OCI-LY3 (cell line): Measurements from ENCODE around the gene CPNE8.

Source experiments
- H2AFZ ChIP-seq: fragments of 200-600, 300-600 bp; shearing (Covaris generic); 2 replicates; pipeline ENCODE4 v1.6.0; 2014; ENCODE audit warnings: antibody characterized with exemption, low read depth, low read length
- H3K27ac ChIP-seq: fragments of 200-600, 300-600 bp; sonication (generic); 2 replicates; pipeline ENCODE4 v1.5.1; 2014; ENCODE audit warnings: mild to moderate bottlenecking, low read length, moderate library complexity, mixed read lengths
- H3K27me3 ChIP-seq: fragments of 200-600, 300-600 bp; sonication (generic); 2 replicates; pipeline ENCODE4 v1.6.1; 2014; ENCODE audit warnings: low read depth, low read length, mixed read lengths
- H3K36me3 ChIP-seq: fragments of 200-600, 300-600 bp; sonication (generic); replicated peaks from 2 replicates; pipeline ENCODE3; 2014; ENCODE audit warnings: low read depth, low read length, mixed read lengths
- H3K4me1 ChIP-seq: fragments of 300-600, 200-600 bp; sonication (generic); 2 replicates; pipeline ENCODE4 v1.6.1; 2014; ENCODE audit warnings: low read length, mixed read lengths
- H3K4me2 ChIP-seq: fragments of 200-600, 300-600 bp; sonication (generic); 2 replicates; pipeline ENCODE4 v1.6.1; 2014; ENCODE audit warnings: low read length, mixed read lengths
- H3K4me3 ChIP-seq: fragments of 300-600, 200-600 bp; sonication (generic); 2 replicates; pipeline ENCODE4 v1.5.1; 2014; ENCODE audit warnings: antibody characterized with exemption, mild to moderate bottlenecking, low read length, moderate library complexity
- H3K79me2 ChIP-seq: fragments of 300-600, 200-600 bp; shearing (Covaris generic); 2 replicates; pipeline ENCODE4 v1.6.1; 2014; ENCODE audit warnings: mild to moderate bottlenecking, low read length, mixed read lengths
- H3K9ac ChIP-seq: fragments of 300-600, 200-600 bp; shearing (Covaris generic); 2 replicates; pipeline ENCODE4 v1.6.0; 2014; ENCODE audit warnings: mild to moderate bottlenecking, low read length, moderate library complexity
- H3K9me3 ChIP-seq: fragments of 200-600, 300-600 bp; shearing (Covaris generic); 2 replicates; pipeline ENCODE4 v1.6.1; 2014; ENCODE audit warnings: low read length, mixed read lengths; ENCODE audit not compliant: insufficient read depth
- H4K20me1 ChIP-seq: fragments of 200-600, 300-600 bp; sonication (generic); 2 replicates; pipeline ENCODE4 v1.6.1; 2016; ENCODE audit warnings: low read length, mixed read lengths; ENCODE audit not compliant: insufficient read depth
- CTCF ChIP-seq: fragments of 200-600, 300-600 bp; sonication (generic); IDR thresholded peaks from 2 replicates; pipeline ENCODE4 v1.5.1; 2014; ENCODE audit warnings: antibody characterized with exemption, low read length, low read depth
- EZH2phosphoT487 ChIP-seq: fragments of 200-600 bp; shearing (Covaris generic); IDR thresholded peaks from 2 replicates; pipeline ENCODE4 v1.6.1; 2018; ENCODE audit warnings: antibody characterized with exemption, mixed run types, low read depth

The CPNE8 gene

GRCh38 chr12:38648813-38649212, 256.6 kb downstream of the CPNE8 start:
- TF ChIP-seq CTCF (no peak), EZH2phosphoT487 (no peak)
- H3K9me3 ChIP-seq = no peaks in the 10 kb centered on the region
- H3K27me3 ChIP-seq = no peaks in the 10 kb centered on the region
- no peak overlapping the region for H2AFZ ChIP-seq
- H4K20me1 ChIP-seq = no peaks in the 10 kb centered on the region
- H3K9ac ChIP-seq = no peak overlapping the region
- no peak overlapping the region for H3K4me2 ChIP-seq
- no peak overlapping the region for H3K4me3 ChIP-seq
- H3K36me3 ChIP-seq = no peaks in the 10 kb centered on the region
- H3K4me1 ChIP-seq = no peaks in the 10 kb centered on the region
- no peaks in the 10 kb centered on the region for H3K79me2 ChIP-seq
- no peak overlapping the region for H3K27ac ChIP-seq

- no peaks in the 10 kb centered on the region for H3K9me3 ChIP-seq
- no peak overlapping the region for H3K4me2 ChIP-seq
- H4K20me1 ChIP-seq = no peaks in the 10 kb centered on the region
- no peak overlapping the region for H3K9ac ChIP-seq
- no peak overlapping the region for H2AFZ ChIP-seq
- no peaks in the 10 kb centered on the region for H3K27me3 ChIP-seq
- H3K27ac ChIP-seq = no peak overlapping the region
- no peaks in the 10 kb centered on the region for H3K4me1 ChIP-seq
- H3K36me3 ChIP-seq = no peaks in the 10 kb centered on the region
- TF ChIP-seq CTCF (no peak), EZH2phosphoT487 (no peak)
- H3K4me3 ChIP-seq = no peak overlapping the region
- no peaks in the 10 kb centered on the region for H3K79me2 ChIP-seq
Measured at GRCh38 chr12:38646146-38646545, 259.2 kb downstream of the CPNE8 start.

- Histone ChIP-seq H3K27ac (no peak overlapping the region), H2AFZ (no peak overlapping the region), H3K36me3 (no peaks in the 10 kb centered on the region), H3K79me2 (no peaks in the 10 kb centered on the region), H3K9ac (no peak overlapping the region), H3K4me1 (no peaks in the 10 kb centered on the region), H3K4me3 (no peak overlapping the region), H3K9me3 (no peaks in the 10 kb centered on the region), H3K4me2 (no peak overlapping the region), H4K20me1 (no peaks in the 10 kb centered on the region), H3K27me3 (no peaks in the 10 kb centered on the region)
- TF ChIP-seq CTCF = no peak
- no peak for TF ChIP-seq EZH2phosphoT487
Measured at GRCh38 chr12:38639625-38640024, 265.8 kb downstream of the CPNE8 start.

GRCh38 chr12:38638401-38638800, 267.0 kb downstream of the CPNE8 start:
- Histone ChIP-seq H3K27me3 (no peaks in the 10 kb centered on the region), H3K4me1 (no peaks in the 10 kb centered on the region), H3K36me3 (no peaks in the 10 kb centered on the region), H2AFZ (no peak overlapping the region), H3K4me3 (no peak overlapping the region), H4K20me1 (no peaks in the 10 kb centered on the region), H3K9ac (no peak overlapping the region), H3K27ac (no peak overlapping the region), H3K9me3 (no peaks in the 10 kb centered on the region), H3K4me2 (no peak overlapping the region), H3K79me2 (no peaks in the 10 kb centered on the region)
- no peak for TF ChIP-seq CTCF
- no peak for TF ChIP-seq EZH2phosphoT487
